ENCODE data around the gene PEDS1.

The PEDS1 gene

GRCh38 chr20:50133041-50133440, 20.5 kb downstream of the PEDS1 start:
- H3K9me3 ChIP-seq (ENCODE audit: low read length), result no peaks in the 10 kb centered on the region
- no peaks in the 10 kb centered on the region for H4K20me1 ChIP-seq (ENCODE audit: insufficient read depth, low read length)
- no peaks in the 10 kb centered on the region for H3K4me1 ChIP-seq (ENCODE audit: insufficient read depth, low read length, severe bottlenecking)
- H3K9me2 ChIP-seq (ENCODE audit: low read depth, low read length), result no peaks in the 10 kb centered on the region
- peaks cover 46% of the 10 kb centered on the region; the same call in 1 of the 2 replicates for H3K36me3 ChIP-seq (ENCODE audit: insufficient read depth, low read length)
- TF ChIP-seq CTCF (IDR thresholded peaks at IDR 0.05; ENCODE audit: low read length) (no peak), EZH2 (IDR thresholded peaks at IDR 0.05; ENCODE audit: borderline replicate concordance, low read length) (no peak)
- no peak overlapping the region for H3K27ac ChIP-seq (ENCODE audit: low read depth, low read length, poor library complexity, severe bottlenecking)
- no peak overlapping the region for H3K4me2 ChIP-seq (ENCODE audit: low read length)
- no peak overlapping the region for H3K4me3 ChIP-seq (ENCODE audit: low read depth, low read length, poor library complexity, severe bottlenecking)
- no peak overlapping the region for H3K9ac ChIP-seq (ENCODE audit: low read length)
- H2AFZ ChIP-seq (ENCODE audit: low read length), result no peak overlapping the region
- H3K79me2 ChIP-seq (ENCODE audit: insufficient read depth, low read length), result no peaks in the 10 kb centered on the region
- H3K27me3 ChIP-seq (ENCODE audit: insufficient read depth, low read length), result no peaks in the 10 kb centered on the region
- H3F3A ChIP-seq (ENCODE audit: insufficient read depth, low read length), result no peaks in the 10 kb centered on the region

GRCh38 chr20:50130995-50131394, 22.5 kb downstream of the PEDS1 start:
- H3K79me2 ChIP-seq (ENCODE audit: insufficient read depth, low read length), result no peaks in the 10 kb centered on the region
- H3K27ac ChIP-seq (ENCODE audit: low read depth, low read length, poor library complexity, severe bottlenecking), result no peak overlapping the region
- H3K27me3 ChIP-seq (ENCODE audit: insufficient read depth, low read length), result no peaks in the 10 kb centered on the region
- no peak overlapping the region for H3K4me2 ChIP-seq (ENCODE audit: low read length)
- H3K4me1 ChIP-seq (ENCODE audit: insufficient read depth, low read length, severe bottlenecking), result no peaks in the 10 kb centered on the region
- no peaks in the 10 kb centered on the region for H3K9me3 ChIP-seq (ENCODE audit: low read length)
- H4K20me1 ChIP-seq (ENCODE audit: insufficient read depth, low read length), result no peaks in the 10 kb centered on the region
- no peak overlapping the region for H3K9ac ChIP-seq (ENCODE audit: low read length)
- no peak overlapping the region for H3K4me3 ChIP-seq (ENCODE audit: low read depth, low read length, poor library complexity, severe bottlenecking)
- no peak for TF ChIP-seq CTCF (IDR thresholded peaks at IDR 0.05; ENCODE audit: low read length)
- TF ChIP-seq EZH2 (IDR thresholded peaks at IDR 0.05; ENCODE audit: borderline replicate concordance, low read length), result no peak
- no peaks in the 10 kb centered on the region for H3F3A ChIP-seq (ENCODE audit: insufficient read depth, low read length)
- no peak overlapping the region for H2AFZ ChIP-seq (ENCODE audit: low read length)
- no peaks in the 10 kb centered on the region for H3K9me2 ChIP-seq (ENCODE audit: low read depth, low read length)
- peaks cover 61% of the 10 kb centered on the region; the same call in 1 of the 2 replicates for H3K36me3 ChIP-seq (ENCODE audit: insufficient read depth, low read length)

GRCh38 chr20:50130356-50130723, 23.2 kb downstream of the PEDS1 start:
- Histone ChIP-seq H3F3A (ENCODE audit: insufficient read depth, low read length) (no peaks in the 10 kb centered on the region), H4K20me1 (ENCODE audit: insufficient read depth, low read length) (no peaks in the 10 kb centered on the region), H3K9me2 (ENCODE audit: low read depth, low read length) (no peaks in the 10 kb centered on the region), H3K4me3 (ENCODE audit: low read depth, low read length, poor library complexity, severe bottlenecking) (no peak overlapping the region), H3K27me3 (ENCODE audit: insufficient read depth, low read length) (no peaks in the 10 kb centered on the region), H3K9me3 (ENCODE audit: low read length) (no peaks in the 10 kb centered on the region), H3K36me3 (ENCODE audit: insufficient read depth, low read length) (peaks cover 63% of the 10 kb centered on the region; the same call in 1 of the 2 replicates), H3K4me1 (ENCODE audit: insufficient read depth, low read length, severe bottlenecking) (no peaks in the 10 kb centered on the region), H3K9ac (ENCODE audit: low read length) (no peak overlapping the region), H3K79me2 (ENCODE audit: insufficient read depth, low read length) (no peaks in the 10 kb centered on the region), H3K27ac (ENCODE audit: low read depth, low read length, poor library complexity, severe bottlenecking) (no peak overlapping the region), H3K4me2 (ENCODE audit: low read length) (no peak overlapping the region), H2AFZ (ENCODE audit: low read length) (no peak overlapping the region)
- TF ChIP-seq EZH2 (IDR thresholded peaks at IDR 0.05; ENCODE audit: borderline replicate concordance, low read length) (no peak), CTCF (IDR thresholded peaks at IDR 0.05; ENCODE audit: low read length) (no peak)

Measured in OCI-LY1 (cell line).